ENCODE data around the gene NPC1L1.
"Not testable (repeated sequence)": the region's sequence is repeated elsewhere in the genome, so short reads cannot be mapped to it uniquely, and the experiment has no call there.

The NPC1L1 gene

GRCh38 chr7:44506592-44507288 is 34.4 kb downstream of the NPC1L1 start:
- not testable (repeated sequence) for DNase-seq (ENCODE audit: low read depth in 2 of 2)

GRCh38 chr7:44505595-44505994 is 35.5 kb downstream of the NPC1L1 start:
- no peak for DNase-seq (ENCODE audit: low read depth in 2 of 2)

- no peak for DNase-seq (ENCODE audit: low read depth in 2 of 2)
Measured at GRCh38 chr7:44498230-44498954, 42.7 kb downstream of the NPC1L1 start.

GRCh38 chr7:44497155-44498027 is 43.7 kb downstream of the NPC1L1 start:
- DNase-seq (ENCODE audit: low read depth in 2 of 2): no peak

- no peak for DNase-seq (ENCODE audit: low read depth in 2 of 2)
Measured at GRCh38 chr7:44496385-44496784, 44.7 kb downstream of the NPC1L1 start.

DNA sequence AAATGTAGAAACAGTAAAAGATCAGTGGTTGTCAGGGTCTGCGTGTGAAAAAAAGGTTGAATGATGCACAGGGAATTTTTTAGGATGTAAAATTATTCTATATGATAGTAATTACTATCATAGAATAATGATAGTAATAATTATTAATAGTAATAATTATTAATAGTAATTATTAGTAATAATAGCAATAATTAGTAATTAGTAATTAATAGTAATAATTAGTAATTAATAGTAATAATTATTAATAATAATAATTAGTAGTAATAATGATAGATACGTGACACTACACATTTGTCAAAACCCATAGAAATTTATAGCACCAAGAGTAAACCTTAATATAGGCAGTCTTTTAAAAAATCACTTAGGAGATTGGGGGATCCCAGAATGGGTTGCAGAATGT is 46.2 kb downstream of the NPC1L1 start:
- no peak for DNase-seq (ENCODE audit: low read depth in 2 of 2)

GRCh38 chr7:44491229-44491628 is 49.9 kb downstream of the NPC1L1 start:
- no peak for DNase-seq (ENCODE audit: low read depth in 2 of 2)

GRCh38 chr7:44490351-44491200 is 50.6 kb downstream of the NPC1L1 start, which contains the start of gene NUDCD3:
TSS of gene NUDCD3 (minus strand) at chr7:44490658. CDS start at chr7:44490600, 58 bp downstream.
- DNase-seq (ENCODE audit: low read depth in 2 of 2): peak; percentile 75 to 76

GRCh38 chr7:44489955-44490350 is 51.2 kb downstream of the NPC1L1 start:
- no peak for DNase-seq (ENCODE audit: low read depth in 2 of 2)

DNA sequence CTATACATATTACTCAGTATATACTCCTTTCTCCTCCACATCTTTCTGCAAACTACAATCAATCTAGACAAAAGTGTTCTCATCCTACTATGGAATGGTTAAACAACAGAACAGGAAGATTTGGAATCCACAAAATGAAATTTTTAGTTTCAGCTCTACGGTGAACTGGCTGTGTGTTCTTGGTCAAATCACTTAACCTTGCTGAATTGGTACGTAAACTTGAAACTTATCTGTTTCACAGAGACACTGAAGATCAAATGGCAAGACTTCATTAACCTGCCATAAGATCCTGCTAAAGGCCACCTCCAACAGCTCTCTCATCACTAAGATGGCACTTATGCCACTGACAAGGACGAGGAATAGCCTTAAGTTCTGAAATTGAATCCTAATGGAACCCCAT is 52.2 kb downstream of the NPC1L1 start:
- no peak for DNase-seq (ENCODE audit: low read depth in 2 of 2)

DNA sequence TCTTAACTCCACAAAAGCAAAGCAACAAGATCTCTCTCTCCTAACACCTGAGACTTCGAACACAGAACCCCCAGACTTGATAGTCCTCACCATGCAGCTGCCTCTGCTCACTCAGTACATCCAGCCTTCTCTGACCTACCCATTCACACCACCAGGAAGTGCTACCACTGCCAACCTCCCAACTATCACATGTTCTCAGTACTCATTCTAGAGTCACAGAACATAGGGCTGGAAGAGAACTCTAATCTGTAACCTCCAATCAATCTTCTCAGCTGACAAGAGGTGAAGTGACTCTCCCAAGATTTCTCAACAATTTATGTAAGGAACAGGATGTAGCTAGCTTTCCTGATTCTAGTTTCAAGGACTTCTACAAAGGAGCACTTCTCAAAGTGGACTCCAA is 54.4 kb downstream of the NPC1L1 start:
- no peak for DNase-seq (ENCODE audit: low read depth in 2 of 2)

DNA sequence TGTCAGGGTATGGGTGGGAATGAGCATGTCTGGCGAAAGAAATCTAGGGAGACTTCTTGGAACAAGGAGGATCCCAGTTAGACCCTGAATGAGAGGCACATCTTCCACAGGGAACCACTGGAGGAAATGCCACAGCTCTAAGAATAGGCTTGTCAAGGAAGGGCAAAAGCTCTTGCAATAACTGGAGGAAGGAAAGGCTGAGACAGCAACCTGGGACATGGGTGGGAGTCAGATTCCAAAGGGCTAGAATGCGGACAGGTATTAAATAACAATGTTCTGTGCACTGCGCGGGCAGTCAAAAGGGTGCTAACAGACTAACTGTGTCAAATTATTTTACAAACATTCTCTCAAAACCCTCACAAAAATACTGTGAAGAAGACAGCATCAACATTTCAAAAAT is 55.1 kb downstream of the NPC1L1 start:
- no peak for DNase-seq (ENCODE audit: low read depth in 2 of 2)

DNA sequence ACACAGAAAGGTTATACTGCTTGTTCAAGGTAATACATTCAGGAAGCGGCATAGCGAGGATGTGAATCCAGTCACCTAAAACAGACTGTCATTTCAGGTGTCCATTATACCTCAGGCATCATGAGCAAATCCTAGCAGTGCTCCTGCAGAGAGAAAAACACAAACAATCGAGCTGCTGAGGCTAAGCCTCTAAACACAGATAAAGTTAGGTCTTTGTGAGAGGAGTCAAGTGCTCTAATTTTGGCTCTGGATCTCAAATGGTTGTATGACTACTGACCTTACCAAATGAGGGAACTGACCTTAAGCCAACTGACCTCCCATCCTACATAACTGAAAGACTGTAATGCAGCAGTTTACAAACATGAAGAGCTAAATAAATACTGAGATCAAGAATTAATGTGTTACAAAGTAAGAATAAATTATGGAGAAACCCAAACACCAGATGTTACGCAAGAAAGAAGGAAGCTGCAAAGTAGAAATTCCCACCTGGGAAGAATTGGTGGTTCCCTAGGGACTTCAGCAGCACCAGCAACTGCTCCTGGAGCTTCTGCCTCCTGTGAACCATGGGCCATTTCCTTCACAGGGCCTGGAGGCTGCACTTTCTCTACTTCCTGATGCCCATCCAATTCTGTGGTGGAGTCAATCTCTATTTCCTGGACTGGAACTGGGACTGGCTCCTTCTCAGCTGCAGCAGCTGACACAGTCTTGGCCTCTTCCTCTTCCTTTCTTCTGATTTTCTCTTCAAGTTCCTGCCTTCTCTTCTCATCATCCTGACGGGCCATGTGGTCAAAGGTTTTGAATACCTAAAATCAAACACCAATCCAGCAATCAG is 56.4 kb downstream of the NPC1L1 start:
- no peak for DNase-seq (ENCODE audit: low read depth in 2 of 2)

DNA sequence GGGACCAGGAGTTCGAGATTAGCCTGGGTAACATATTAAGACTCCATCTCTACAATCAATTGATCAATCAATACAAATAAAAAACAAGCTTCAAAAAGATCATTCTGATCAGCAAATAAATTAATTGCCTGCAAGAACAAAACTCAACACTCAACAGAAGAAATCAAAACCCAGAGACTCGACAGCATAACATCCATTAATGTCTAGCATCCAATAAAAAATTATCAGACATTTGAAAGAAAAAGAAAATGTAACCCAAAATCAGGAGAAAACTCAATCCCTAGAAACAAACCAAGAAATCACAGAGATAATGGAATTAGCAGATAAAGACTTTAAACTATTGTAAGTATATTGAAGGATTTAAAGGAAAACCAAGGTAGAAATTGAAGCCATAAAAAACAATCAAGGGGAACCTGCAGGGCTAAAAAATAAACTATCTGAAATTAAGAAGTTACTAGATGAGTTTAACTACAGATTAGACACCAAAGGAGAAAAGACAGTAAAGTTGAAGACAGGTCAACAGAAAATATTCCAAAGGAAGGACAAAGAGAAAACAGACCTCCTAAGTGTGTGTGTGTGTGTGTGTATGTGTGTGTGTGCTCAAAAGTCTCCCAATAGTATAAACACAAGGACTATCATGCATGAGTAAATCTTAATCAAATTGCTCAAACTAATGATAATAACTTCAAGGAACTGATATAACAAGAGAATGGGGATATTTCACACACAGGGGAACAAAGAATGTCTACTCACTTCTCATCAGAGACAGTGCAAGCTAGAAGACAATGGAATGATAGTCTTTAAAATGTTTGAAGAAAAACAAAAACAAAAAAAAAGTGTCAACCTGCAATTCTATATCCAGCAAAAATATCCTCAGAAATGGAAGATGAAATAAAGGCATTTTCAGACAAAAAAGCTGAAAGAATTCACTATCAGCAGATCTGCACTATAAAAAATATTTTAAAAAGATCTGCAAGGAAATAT is 58.3 kb downstream of the NPC1L1 start:
- no peak for DNase-seq (ENCODE audit: low read depth in 2 of 2)

DNA sequence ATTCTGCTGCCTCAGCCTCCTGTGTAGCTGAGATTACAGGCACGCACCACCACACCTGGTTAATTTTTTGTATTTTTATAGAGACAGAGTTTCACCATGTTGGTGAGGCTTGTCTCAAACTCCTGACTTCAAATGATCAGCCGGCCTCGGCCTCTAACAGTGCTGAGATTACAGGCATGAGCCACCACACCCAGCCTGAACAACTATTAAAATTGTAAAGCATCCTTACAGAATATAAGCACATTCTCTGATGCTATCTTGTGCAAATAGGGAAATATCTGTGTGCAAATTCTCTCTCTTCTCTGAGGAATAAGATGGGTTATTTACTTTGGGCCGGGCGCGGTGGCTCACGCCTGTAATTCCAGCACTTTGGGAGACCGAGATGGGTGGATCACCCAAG is 63.2 kb downstream of the NPC1L1 start:
- no peak for DNase-seq (ENCODE audit: low read depth in 2 of 2)

DNA sequence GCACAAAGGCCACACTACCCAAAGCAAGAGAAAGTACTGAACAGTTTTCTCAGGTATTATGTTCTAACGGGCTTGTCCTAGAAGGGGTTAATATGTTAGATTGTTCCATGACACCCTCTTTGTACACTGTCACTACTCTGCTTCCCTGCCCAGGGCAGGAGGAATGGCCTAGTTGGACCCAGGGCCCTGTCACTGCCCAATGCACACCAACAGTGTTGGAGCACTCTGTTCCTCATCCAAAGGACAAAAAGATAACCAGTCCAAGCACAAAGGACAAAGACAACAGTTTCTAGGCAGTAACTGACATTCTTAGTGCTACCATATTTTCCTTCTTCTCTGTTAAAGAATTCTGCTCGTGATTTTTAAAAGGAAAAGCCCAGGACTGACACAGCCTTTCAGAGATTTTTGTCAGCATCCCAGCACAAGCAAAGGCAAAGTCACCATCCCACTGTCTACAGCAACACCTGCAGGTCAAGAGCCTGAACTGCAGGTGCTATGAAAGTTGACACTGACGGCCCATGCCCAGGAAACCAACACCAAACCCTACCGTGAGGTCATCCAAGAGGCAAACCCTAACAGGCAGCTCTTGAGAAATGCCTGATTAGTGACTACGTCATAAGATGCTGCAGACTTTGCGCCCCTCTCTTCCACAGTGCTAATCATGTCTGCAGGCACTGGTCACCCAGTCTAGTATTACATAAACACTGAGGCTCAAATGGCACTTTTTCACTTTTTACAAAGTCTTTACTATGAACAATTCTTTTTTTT is 63.9 kb downstream of the NPC1L1 start:
- DNase-seq (ENCODE audit: low read depth in 2 of 2): peak; percentile 19 to 37

- no peak for DNase-seq (ENCODE audit: low read depth in 2 of 2)
Measured at GRCh38 chr7:44476313-44476712, 64.8 kb downstream of the NPC1L1 start.

GRCh38 chr7:44473295-44473694 is 67.8 kb downstream of the NPC1L1 start:
- no peak for DNase-seq (ENCODE audit: low read depth in 2 of 2)

GRCh38 chr7:44472843-44473242 is 68.3 kb downstream of the NPC1L1 start:
- DNase-seq (ENCODE audit: low read depth in 2 of 2): no peak
